SK-N-SH (cell line): ENCODE measurements around the gene CDH23. TPM values are rescaled to one million over a fixed set of nuclear protein-coding genes. Genes with fewer than 3 reads are reported as not detected.

ENCODE experiments used
- CTCF ChIA-PET: fragments of 300-600, 350-600 bp; formaldehyde crosslinking; extraction: SDS; loops from one replicate; lab custom pipeline; 2021; lab: Yijun Ruan, JAX
- POLR2A ChIA-PET: fragments of 350-600 bp; sonication (Branson Sonifier 250); formaldehyde crosslinking; extraction: SDS; loops from one replicate; lab custom pipeline; 2020; ENCODE audit warnings: antibody characterized with exemption, inconsistent platforms; lab: Yijun Ruan, JAX
- DNase-seq: peaks from one replicate; pipeline ENCODE4 v3.0.0; 2012
- H2AFZ ChIP-seq: fragments of 200-600 bp; sonication (generic); 2 replicates; pipeline ENCODE4 v1.8.1; 2016; ENCODE audit warnings: antibody characterized with exemption, mild to moderate bottlenecking, low read depth
- H3F3A ChIP-seq: fragments of 200-600 bp; sonication (generic); replicated peaks from 2 replicates; pipeline ENCODE3; 2016; ENCODE audit warnings: antibody characterized with exemption, mild to moderate bottlenecking; ENCODE audit not compliant: insufficient read depth
- H3K27ac ChIP-seq, 2 experiments: fragments of 200-500 bp in 1 of 2; fragments of 200-600 bp in 1 of 2; sonication (Bioruptor generic) in 1 of 2; sonication (generic), shearing (Covaris generic) in 1 of 2; 2 replicates each; pipeline versions ENCODE4 v1.5.1 to v1.6.1; 2014 to 2016; ENCODE audit warnings: low read depth in 2 of 2, inconsistent platforms in 1 of 2, low read length in 1 of 2, mild to moderate bottlenecking in 1 of 2, mixed read lengths in 1 of 2
- H3K27me3 ChIP-seq: fragments of 200-600 bp; sonication (generic), shearing (Covaris generic); 2 replicates; pipeline ENCODE4 v1.6.1; 2016; ENCODE audit warnings: mixed run types; ENCODE audit not compliant: insufficient read depth
- H3K36me3 ChIP-seq, 2 experiments: fragments of 200-500 bp in 1 of 2; fragments of 200-600 bp in 1 of 2; sonication (Bioruptor generic) in 1 of 2; sonication (generic) in 1 of 2; replicated peaks in 1 of 2; 2 replicates each; pipeline versions ENCODE3 to v1.5.1; 2014 to 2016; ENCODE audit warnings: low read length in 1 of 2, mild to moderate bottlenecking in 1 of 2; ENCODE audit not compliant: insufficient read depth in 2 of 2, control insufficient read depth in 1 of 2
- H3K4me1 ChIP-seq, 2 experiments: fragments of 200-500 bp in 1 of 2; fragments of 200-600 bp in 1 of 2; sonication (Bioruptor generic) in 1 of 2; sonication (generic), shearing (Covaris generic) in 1 of 2; 2 replicates each; pipeline versions ENCODE4 v1.5.1 to v1.6.1; 2014 to 2016; ENCODE audit warnings: low read depth in 1 of 2, low read length in 1 of 2, mixed run types in 1 of 2; ENCODE audit not compliant: insufficient read depth in 2 of 2, control insufficient read depth in 1 of 2
- H3K4me2 ChIP-seq: fragments of 200-600 bp; sonication (generic), shearing (Covaris generic); 2 replicates; pipeline ENCODE4 v1.6.1; 2017; ENCODE audit warnings: mixed run types
- H3K4me3 ChIP-seq, 2 experiments: fragments of 200-500 bp in 1 of 2; fragments of 200-600 bp in 1 of 2; sonication (Bioruptor generic) in 1 of 2; sonication (generic), shearing (Covaris generic) in 1 of 2; 2 replicates each; pipeline versions ENCODE4 v1.5.1 to v1.8.1; 2014 to 2016; ENCODE audit warnings: low read depth in 2 of 2, inconsistent platforms in 1 of 2, low read length in 1 of 2, mild to moderate bottlenecking in 1 of 2, mixed read lengths in 1 of 2, moderate library complexity in 1 of 2
- H3K79me2 ChIP-seq: fragments of 200-600 bp; sonication (generic); 2 replicates; pipeline ENCODE4 v1.8.1; 2017; ENCODE audit warnings: mild to moderate bottlenecking; ENCODE audit not compliant: insufficient read depth
- H3K9ac ChIP-seq: fragments of 200-600 bp; sonication (generic); 2 replicates; pipeline ENCODE4 v1.6.1; 2017; ENCODE audit warnings: mixed run types
- H3K9me2 ChIP-seq: fragments of 200-600 bp; sonication (generic); 2 replicates; pipeline ENCODE4 v1.6.1; 2017; ENCODE audit warnings: mixed run types
- H3K9me3 ChIP-seq: fragments of 200-600 bp; sonication (generic); 2 replicates; pipeline ENCODE4 v1.6.1; 2017; ENCODE audit warnings: mixed run types, mild to moderate bottlenecking, moderate library complexity
- H4K20me1 ChIP-seq: fragments of 200-600 bp; sonication (generic); 2 replicates; pipeline ENCODE4 v1.6.1; 2017; ENCODE audit warnings: mild to moderate bottlenecking, mixed run types; ENCODE audit not compliant: insufficient read depth
- ELF1 ChIP-seq: IDR thresholded peaks from 2 replicates; pipeline ENCODE4 v1.4.0; 2012
- EP300 ChIP-seq, 2 experiments: IDR thresholded peaks; 2 replicates each; pipeline versions ENCODE4 v1.4.0 to v1.6.1; 2012; ENCODE audit warnings: borderline replicate concordance in 1 of 2, low read depth in 1 of 2, low read length in 1 of 2
- EZH2phosphoT487 ChIP-seq: fragments of 200-600 bp; sonication (generic); IDR thresholded peaks from 2 replicates; pipeline ENCODE4 v1.6.1; 2017; ENCODE audit warnings: low read depth, mixed run types, mild to moderate bottlenecking, antibody characterized with exemption, moderate library complexity, borderline replicate concordance
- FOXM1 ChIP-seq: IDR thresholded peaks from 2 replicates; pipeline ENCODE4 v1.4.0; 2012; ENCODE audit warnings: low read depth, mild to moderate bottlenecking
- GABPA ChIP-seq: IDR thresholded peaks from 2 replicates; pipeline ENCODE4 v1.4.0; 2012; ENCODE audit warnings: low read depth, mild to moderate bottlenecking
- JUND ChIP-seq: IDR thresholded peaks from 2 replicates; pipeline ENCODE4 v1.4.0; 2012
- MEF2A ChIP-seq: IDR thresholded peaks from 2 replicates; pipeline ENCODE4 v1.4.0; 2012; ENCODE audit warnings: low read depth, borderline replicate concordance
- MXI1 ChIP-seq: IDR thresholded peaks from 2 replicates; pipeline ENCODE4 v1.6.1; 2012; ENCODE audit warnings: mild to moderate bottlenecking, low read depth, low read length, improper control_type of control experiment
- POLR2AphosphoS5 ChIP-seq: IDR thresholded peaks from 2 replicates; pipeline ENCODE4 v1.6.1; 2012; ENCODE audit warnings: low read depth, low read length
- RCOR1 ChIP-seq: fragments of 150-350 bp; IDR thresholded peaks from 2 replicates; pipeline ENCODE4 v1.6.1; 2017; ENCODE audit warnings: antibody characterized with exemption, low read length
- REST ChIP-seq: IDR thresholded peaks from 2 replicates; pipeline ENCODE4 v1.6.1; 2012; ENCODE audit warnings: mild to moderate bottlenecking, low read depth, low read length, moderate library complexity
- RFX5 ChIP-seq: IDR thresholded peaks from 2 replicates; pipeline ENCODE4 v1.6.1; 2012; ENCODE audit warnings: mild to moderate bottlenecking, improper control_type of control experiment, low read length
- TAF1 ChIP-seq: IDR thresholded peaks from 2 replicates; pipeline ENCODE4 v1.6.1; 2012; ENCODE audit warnings: low read depth, mild to moderate bottlenecking, low read length, moderate library complexity, borderline replicate concordance
- TCF12 ChIP-seq: IDR thresholded peaks from 2 replicates; pipeline ENCODE4 v1.4.0; 2012
- TEAD4 ChIP-seq: IDR thresholded peaks from 2 replicates; pipeline ENCODE4 v1.4.0; 2012; ENCODE audit warnings: mild to moderate bottlenecking, borderline replicate concordance; ENCODE audit not compliant: insufficient read depth
- YY1 ChIP-seq: IDR thresholded peaks from 2 replicates; pipeline ENCODE4 v1.4.0; 2012; ENCODE audit warnings: low read depth, mild to moderate bottlenecking
- WGBS: methylation state at CpG from one replicate; pipeline ENCODE4 v1.1.6; 2017; ENCODE audit warnings: low lambda C conversion rate; 5-methylcytosine and 5-hydroxymethylcytosine counted together
- polyA plus RNA-seq, 3 experiments: library from polyadenylated mRNA; depleted of rRNA; stranded (reverse); fragments of >200 nt; gene quantifications; 2 replicates each; pipeline ENCODE4 v1.2.3, GENCODE V29; 2012
- TF ChIP-seq, protein P1 (sequence below): IDR thresholded peaks from 2 replicates; pipeline ENCODE4 v1.4.0; 2012; ENCODE audit warnings: low read depth, borderline replicate concordance

Gene CDH23
- polyA plus RNA-seq, 1 of the 3 experiments (the other 2 are of a cell fraction) = 0.03 TPM

GRCh38 chr10:71584902-71585563 lies 188.3 kb downstream of the CDH23 start:
- no peak for DNase-seq
- POLR2A ChIA-PET = no interaction called here
- Histone ChIP-seq H4K20me1 (no peaks in the 10 kb centered on the region), H3K27me3 (peaks cover 13% of the 10 kb centered on the region; the same call in 1 of the 2 replicates), H2AFZ (no peak overlapping the region), H3F3A (no peaks in the 10 kb centered on the region), H3K4me3 (no peak overlapping the region), H3K79me2 (no peaks in the 10 kb centered on the region), H3K4me1 (no peaks in the 10 kb centered on the region; a peak in 1 of 4 replicates), H3K4me2 (no peak overlapping the region), H3K27ac (no peak overlapping the region), H3K9ac (no peak overlapping the region), H3K9me3 (no peaks in the 10 kb centered on the region), H3K9me2 (no peaks in the 10 kb centered on the region), H3K36me3 (no peaks in the 10 kb centered on the region)
- CTCF ChIA-PET = interaction anchor here (1.4 to 3.3 kb wide), 3 partner anchors 15 to 189 kb away, joined by 6 to 23 read pairs (median 6); partner anchors contain the start of gene CDH23
- no peak for TF ChIP-seq RCOR1
- no peak for TF ChIP-seq TAF1
- no peak for TF ChIP-seq EZH2phosphoT487
- TF ChIP-seq, protein P1, sequence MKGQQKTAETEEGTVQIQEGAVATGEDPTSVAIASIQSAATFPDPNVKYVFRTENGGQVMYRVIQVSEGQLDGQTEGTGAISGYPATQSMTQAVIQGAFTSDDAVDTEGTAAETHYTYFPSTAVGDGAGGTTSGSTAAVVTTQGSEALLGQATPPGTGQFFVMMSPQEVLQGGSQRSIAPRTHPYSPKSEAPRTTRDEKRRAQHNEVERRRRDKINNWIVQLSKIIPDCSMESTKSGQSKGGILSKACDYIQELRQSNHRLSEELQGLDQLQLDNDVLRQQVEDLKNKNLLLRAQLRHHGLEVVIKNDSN = no peak
- TF ChIP-seq YY1 = no peak
- no peak for TF ChIP-seq REST
- no peak for TF ChIP-seq TEAD4
- TF ChIP-seq GABPA = no peak
- TF ChIP-seq MEF2A = no peak
- TF ChIP-seq POLR2AphosphoS5 = no peak
- TF ChIP-seq JUND = no peak
- TF ChIP-seq RFX5 = no peak
- no peak for TF ChIP-seq EP300 (IDR thresholded peaks at IDR 0.05; ENCODE audit: borderline replicate concordance in 1 of 2, low read depth in 1 of 2, low read length in 1 of 2)
- TF ChIP-seq FOXM1 = no peak
- no peak for TF ChIP-seq MXI1
- TF ChIP-seq ELF1 = no peak
- no peak for TF ChIP-seq TCF12
- 82% methylated on average over 10 of the region's 10 CpGs for WGBS
